Mesenchymal stem cell (in vitro differentiated cells and primary cell): ENCODE measurements around the gene PHF20.
"Not testable (repeated sequence)": the region's sequence is repeated elsewhere in the genome, so short reads cannot be mapped to it uniquely, and the experiment has no call there.

ENCODE experiments used
- DNase-seq: peaks from one replicate; pipeline ENCODE4 v3.0.0-alpha.2; 2013
- H2AFZ ChIP-seq: one replicate; pipeline ENCODE4 v1.6.1; 2013; ENCODE audit warnings: low read depth, mild to moderate bottlenecking, control low read depth, inconsistent platforms, low read length, moderate library complexity
- H2AK5ac ChIP-seq: 2 replicates; pipeline ENCODE4 v1.6.1; 2013; ENCODE audit warnings: low read length, moderate library complexity, mild to moderate bottlenecking, inconsistent platforms; ENCODE audit not compliant: severe bottlenecking
- H2BK120ac ChIP-seq: one replicate; pipeline ENCODE4 v1.6.1; 2013; ENCODE audit warnings: low read depth, mild to moderate bottlenecking, inconsistent platforms, low read length, moderate library complexity
- H2BK12ac ChIP-seq, 2 experiments: one replicate each; pipeline ENCODE4 v1.6.1; 2013; ENCODE audit warnings: inconsistent platforms in 2 of 2, low read length in 2 of 2, mild to moderate bottlenecking in 2 of 2, moderate library complexity in 2 of 2, control low read depth in 1 of 2
- H2BK15ac ChIP-seq: one replicate; pipeline ENCODE4 v1.6.1; 2013; ENCODE audit warnings: mild to moderate bottlenecking, low read depth, inconsistent platforms; ENCODE audit not compliant: poor library complexity, severe bottlenecking
- H2BK5ac ChIP-seq: 2 replicates; pipeline ENCODE4 v1.6.1; 2013; ENCODE audit warnings: low read depth, mild to moderate bottlenecking, low read length, control low read depth, inconsistent platforms; ENCODE audit not compliant: poor library complexity, severe bottlenecking
- H3K14ac ChIP-seq, 2 experiments: one replicate each; pipeline ENCODE4 v1.6.1; 2013; ENCODE audit warnings: inconsistent platforms in 2 of 2, low read length in 2 of 2, control low read depth in 1 of 2, mild to moderate bottlenecking in 1 of 2, moderate library complexity in 1 of 2
- H3K18ac ChIP-seq, 2 experiments: one replicate each; pipeline ENCODE4 v1.6.1; 2013; ENCODE audit warnings: inconsistent platforms in 2 of 2, low read length in 2 of 2, control low read depth in 1 of 2, low read depth in 1 of 2, mild to moderate bottlenecking in 1 of 2
- H3K23ac ChIP-seq, 2 experiments: one replicate each; pipeline ENCODE4 v1.6.1; 2013; ENCODE audit warnings: inconsistent platforms in 2 of 2, low read length in 2 of 2, mild to moderate bottlenecking in 2 of 2, moderate library complexity in 2 of 2, control low read depth in 1 of 2
- H3K27ac ChIP-seq: 2 replicates; pipeline ENCODE4 v1.5.1; 2013; ENCODE audit warnings: mild to moderate bottlenecking, moderate library complexity, low read length, control low read depth, inconsistent platforms; ENCODE audit not compliant: poor library complexity, severe bottlenecking
- H3K27me3 ChIP-seq, 2 experiments: 2 replicates each; pipeline versions ENCODE4 v1.6.1 to v1.7.0; 2013; ENCODE audit warnings: low read length in 2 of 2, mild to moderate bottlenecking in 2 of 2, moderate library complexity in 2 of 2, control low read depth in 1 of 2, inconsistent platforms in 1 of 2; ENCODE audit not compliant: control insufficient read depth in 1 of 2, insufficient read depth in 1 of 2
- H3K36me3 ChIP-seq, 2 experiments: 2 replicates each; pipeline versions ENCODE4 v1.6.1 to v1.7.0; 2013; ENCODE audit warnings: low read length in 2 of 2, control low read depth in 1 of 2, inconsistent platforms in 1 of 2, low read depth in 1 of 2, mild to moderate bottlenecking in 1 of 2; ENCODE audit not compliant: insufficient read depth in 2 of 2, control insufficient read depth in 1 of 2
- H3K4ac ChIP-seq, 2 experiments: one replicate each; pipeline ENCODE4 v1.6.1; 2013; ENCODE audit warnings: inconsistent platforms in 2 of 2, low read length in 2 of 2, mild to moderate bottlenecking in 2 of 2, moderate library complexity in 2 of 2, control low read depth in 1 of 2, low read depth in 1 of 2
- H3K4me1 ChIP-seq: 2 replicates; pipeline ENCODE4 v1.6.1; 2013; ENCODE audit warnings: low read depth, low read length, control low read depth; ENCODE audit not compliant: control insufficient read depth, insufficient read depth
- H3K4me2 ChIP-seq: 2 replicates; pipeline ENCODE4 v1.6.1; 2013; ENCODE audit warnings: low read length, mild to moderate bottlenecking, inconsistent platforms; ENCODE audit not compliant: poor library complexity, severe bottlenecking
- H3K4me3 ChIP-seq, 2 experiments: 2 replicates each; pipeline versions ENCODE4 v1.5.1 to v1.7.0; 2013; ENCODE audit warnings: low read length in 2 of 2, mild to moderate bottlenecking in 2 of 2, control low read depth in 1 of 2, low read depth in 1 of 2; ENCODE audit not compliant: insufficient read depth in 1 of 2
- H3K79me1 ChIP-seq: replicated peaks from 2 replicates; pipeline ENCODE4 v1.6.1; 2013; ENCODE audit warnings: mild to moderate bottlenecking, control low read depth, low read length, inconsistent platforms; ENCODE audit not compliant: poor library complexity, severe bottlenecking
- H3K9ac ChIP-seq: 2 replicates; pipeline ENCODE4 v1.7.0; 2013; ENCODE audit warnings: mild to moderate bottlenecking, low read length, moderate library complexity
- H3K9me3 ChIP-seq: 2 replicates; pipeline ENCODE4 v1.7.0; 2013; ENCODE audit warnings: mild to moderate bottlenecking, low read length; ENCODE audit not compliant: control insufficient read depth
- H4K8ac ChIP-seq: one replicate; pipeline ENCODE4 v1.6.1; 2013; ENCODE audit warnings: inconsistent platforms, mild to moderate bottlenecking, low read length, moderate library complexity
- H4K91ac ChIP-seq: one replicate; pipeline ENCODE4 v1.6.1; 2013; ENCODE audit warnings: mild to moderate bottlenecking, low read length, inconsistent platforms
- WGBS: methylation state at CpG from one replicate; pipeline ENCODE4 v1.1.7; 2013; ENCODE audit warnings: mixed read lengths; 5-methylcytosine and 5-hydroxymethylcytosine counted together

Gene PHF20

DNA sequence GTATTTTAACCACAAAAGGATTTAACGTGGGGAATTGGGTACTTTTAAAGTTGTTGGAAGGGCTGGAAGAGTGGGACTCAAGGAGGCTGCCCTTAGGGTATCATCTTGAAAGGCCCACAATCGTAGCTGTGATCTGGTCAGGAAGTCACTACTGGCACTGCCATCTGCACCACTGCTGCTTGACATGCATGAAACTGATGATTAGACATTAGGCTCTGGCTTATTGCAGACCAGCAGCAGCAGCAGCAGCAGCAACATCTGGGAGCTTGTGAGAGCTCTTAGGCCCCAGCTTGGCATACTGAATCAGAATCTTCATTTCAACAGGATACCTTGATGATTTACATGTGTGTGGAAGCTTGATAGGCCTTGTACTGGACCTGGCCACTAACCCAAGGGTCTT, 68.6 kb downstream of the PHF20 start:
- Histone ChIP-seq H3K4me1 (peaks cover 2% of the 10 kb centered on the region), H3K4ac (no peak overlapping the region), H3K23ac (peak overlapping the region in 1 of 2 experiments; percentile 40), H3K4me3 (no peak overlapping the region), H2BK12ac (no peak overlapping the region), H3K79me1 (peaks cover 18% of the 10 kb centered on the region), H4K91ac (no peak overlapping the region), H2BK120ac (no peak overlapping the region), H3K9ac (no peak overlapping the region), H2BK5ac (no peak overlapping the region), H3K9me3 (peaks cover 16% of the 10 kb centered on the region), H2BK15ac (no peak overlapping the region), H3K27ac (no peak overlapping the region), H4K8ac (no peak overlapping the region), H3K18ac (no peak overlapping the region), H3K27me3 (no peaks in the 10 kb centered on the region), H3K4me2 (no peak overlapping the region), H3K36me3 (peaks cover 23 to 33% of the 10 kb centered on the region in 2 experiments), H2AFZ (no peak overlapping the region), H2AK5ac (no peak overlapping the region), H3K14ac (no peak overlapping the region)
- no peak for DNase-seq
- WGBS: 92% methylated on average over 2 of the region's 2 CpGs

DNA sequence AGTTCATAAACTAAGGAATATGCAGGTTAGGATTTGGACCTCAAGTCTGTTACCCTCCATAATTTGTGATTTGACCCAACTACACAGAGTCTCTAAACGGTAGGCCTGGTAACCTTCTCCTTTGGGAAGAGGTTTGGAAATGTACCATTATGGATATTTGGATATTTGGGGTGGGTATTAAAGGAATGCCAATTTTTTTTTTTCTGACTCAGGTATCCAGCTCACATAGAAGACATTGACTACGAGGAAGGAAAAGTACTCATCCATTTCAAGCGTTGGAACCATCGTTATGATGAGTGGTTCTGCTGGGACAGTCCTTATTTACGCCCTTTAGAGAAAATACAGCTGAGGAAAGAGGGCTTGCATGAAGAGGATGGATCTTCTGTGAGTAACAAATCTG, 70.5 kb downstream of the PHF20 start:
- H2BK120ac ChIP-seq: no peak overlapping the region
- no peak overlapping the region for H3K4ac ChIP-seq
- no peak overlapping the region for H4K91ac ChIP-seq
- no peak for DNase-seq
- peaks cover 16% of the 10 kb centered on the region for H3K9me3 ChIP-seq
- 98% methylated on average over 5 of the region's 5 CpGs for WGBS
- no peak overlapping the region for H3K14ac ChIP-seq
- H3K27me3 ChIP-seq: no peaks in the 10 kb centered on the region
- H3K4me2 ChIP-seq: no peak overlapping the region
- no peak overlapping the region for H2AK5ac ChIP-seq
- H3K9ac ChIP-seq: no peak overlapping the region
- H2BK5ac ChIP-seq: no peak overlapping the region
- H4K8ac ChIP-seq: no peak overlapping the region
- no peak overlapping the region for H2AFZ ChIP-seq
- H3K79me1 ChIP-seq: peaks cover 26% of the 10 kb centered on the region
- no peak overlapping the region for H3K18ac ChIP-seq
- no peak overlapping the region for H3K27ac ChIP-seq
- no peak overlapping the region for H3K23ac ChIP-seq
- peak overlapping the region in 1 of 2 experiments; percentile 5 for H3K4me3 ChIP-seq
- no peak overlapping the region for H2BK15ac ChIP-seq
- H3K4me1 ChIP-seq: no peaks in the 10 kb centered on the region
- no peak overlapping the region for H2BK12ac ChIP-seq
- H3K36me3 ChIP-seq: peaks cover 25 to 44% of the 10 kb centered on the region in 2 experiments

DNA sequence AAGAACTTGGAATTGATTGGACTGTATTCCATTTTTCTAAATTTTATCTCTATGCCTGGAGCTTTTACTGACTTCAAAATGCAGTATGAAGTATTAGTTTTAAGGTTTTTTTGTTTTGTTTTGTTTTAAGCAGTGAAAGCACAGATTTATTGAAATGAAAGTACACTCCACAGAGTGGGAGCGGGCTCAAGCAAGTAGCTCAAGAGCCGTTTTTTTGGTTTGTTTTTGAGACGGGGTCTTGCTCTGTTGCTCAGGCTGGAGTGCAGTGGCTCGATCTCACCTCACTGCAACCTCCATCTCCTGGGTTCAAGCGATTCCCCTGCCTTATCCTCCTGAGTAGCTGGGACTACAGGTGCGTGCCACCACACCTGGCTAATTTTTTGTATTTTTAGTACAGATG, 72.1 kb downstream of the PHF20 start:
- not testable (repeated sequence) for DNase-seq, H3K27me3 ChIP-seq, H2AK5ac ChIP-seq, H3K4me1 ChIP-seq, H2BK5ac ChIP-seq, H2AFZ ChIP-seq, H3K18ac ChIP-seq, H3K4me3 ChIP-seq, H4K91ac ChIP-seq, H2BK12ac ChIP-seq, H2BK120ac ChIP-seq, H3K23ac ChIP-seq, H4K8ac ChIP-seq, H3K4ac ChIP-seq, H2BK15ac ChIP-seq, H3K27ac ChIP-seq, H3K4me2 ChIP-seq, H3K14ac ChIP-seq, H3K9ac ChIP-seq
- peaks cover 16% of the 10 kb centered on the region for H3K9me3 ChIP-seq
- peaks cover 26% of the 10 kb centered on the region for H3K79me1 ChIP-seq
- 100% methylated on average over 5 of the region's 6 CpGs for WGBS
- H3K36me3 ChIP-seq: peaks cover 31 to 56% of the 10 kb centered on the region in 2 experiments

DNA sequence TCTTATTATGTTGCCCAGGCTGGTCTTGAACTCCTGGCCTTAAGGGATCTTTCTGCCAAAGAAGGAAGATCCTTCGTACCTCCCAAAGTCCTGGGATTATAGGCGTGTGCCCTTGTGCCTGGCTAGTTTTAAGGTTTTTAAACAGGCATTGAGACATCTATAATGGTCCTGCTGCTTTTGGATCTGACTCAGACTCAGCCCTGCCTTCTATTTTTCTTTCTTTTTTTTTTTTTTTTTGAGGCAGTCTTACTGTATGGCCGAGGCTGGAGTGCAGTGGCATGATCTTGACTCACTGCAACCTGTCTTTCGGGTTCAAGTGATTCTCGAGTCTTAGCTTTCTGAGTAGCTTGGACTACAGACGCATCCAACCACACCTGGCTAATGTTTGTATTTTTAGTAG, 73.7 kb downstream of the PHF20 start:
- no peak overlapping the region for H2AK5ac ChIP-seq
- no peak overlapping the region for H3K4ac ChIP-seq
- H3K9me3 ChIP-seq: peaks cover 16% of the 10 kb centered on the region
- no peak overlapping the region for H2BK15ac ChIP-seq
- H3K27me3 ChIP-seq: no peaks in the 10 kb centered on the region
- no peak overlapping the region for H2AFZ ChIP-seq
- H2BK5ac ChIP-seq: no peak overlapping the region
- no peak overlapping the region for H3K27ac ChIP-seq
- H2BK12ac ChIP-seq: no peak overlapping the region
- H3K4me1 ChIP-seq: no peaks in the 10 kb centered on the region
- no peak overlapping the region for H2BK120ac ChIP-seq
- no peak overlapping the region for H3K4me3 ChIP-seq
- 100% methylated on average over 5 of the region's 6 CpGs for WGBS
- no peak overlapping the region for H4K8ac ChIP-seq
- peaks cover 30% of the 10 kb centered on the region for H3K79me1 ChIP-seq
- no peak overlapping the region for H3K18ac ChIP-seq
- no peak overlapping the region for H3K4me2 ChIP-seq
- no peak overlapping the region for H3K9ac ChIP-seq
- no peak for DNase-seq
- no peak overlapping the region for H3K14ac ChIP-seq
- no peak overlapping the region for H3K23ac ChIP-seq
- H4K91ac ChIP-seq: no peak overlapping the region
- H3K36me3 ChIP-seq: peaks cover 31 to 65% of the 10 kb centered on the region in 2 experiments
